B cell (primary cell): ENCODE measurements around the gene S100A9. TPM values are rescaled to one million over a fixed set of nuclear protein-coding genes. Genes with fewer than 3 reads are reported as not detected.

Experiments
- ATAC-seq: fragments of 200-7000 bp; cut with Tn5 transposase; one replicate; pipeline ENCODE4 v1.10.0; 2021; ENCODE audit warnings: low read depth, mild to moderate bottlenecking, moderate number of reproducible peaks, moderate library complexity
- CTCF ChIA-PET: fragments of 350-600 bp; sonication (Branson Sonifier 250); formaldehyde crosslinking; loops from one replicate; lab custom pipeline; 2021; ENCODE audit warnings: antibody characterized with exemption, inconsistent platforms; lab: Charles Lee
- POLR2A ChIA-PET: fragments of 350-600 bp; sonication (Branson Sonifier 250); formaldehyde crosslinking; loops from one replicate; lab custom pipeline; 2021; ENCODE audit warnings: antibody characterized with exemption; lab: Charles Lee
- DNase-seq: peaks from one replicate; pipeline ENCODE4 v3.0.0; 2013
- H2AFZ ChIP-seq: 2 replicates; pipeline ENCODE4 v1.6.1; 2012; ENCODE audit warnings: mild to moderate bottlenecking, low read depth, low read length; ENCODE audit not compliant: insufficient read depth, poor library complexity, severe bottlenecking
- H3K27ac ChIP-seq, 2 donors: 1 replicate in 1 of 2; 2 replicates in 1 of 2; pipeline ENCODE4 v1.5.1; 2012 to 2013; ENCODE audit warnings: low read length in 2 of 2, mild to moderate bottlenecking in 2 of 2, moderate library complexity in 1 of 2
- H3K27me3 ChIP-seq, 4 experiments: fragments of 200-600 bp in 1 of 4; sonication (generic) in 1 of 4; replicated peaks in 1 of 4; 1 replicate in 2 of 4; 2 replicates in 2 of 4; pipeline versions ENCODE4 v1.6.1 to v1.7.0; 2013 to 2016; ENCODE audit warnings: low read length in 3 of 4, mild to moderate bottlenecking in 2 of 4, mixed read lengths in 1 of 4, moderate library complexity in 1 of 4; ENCODE audit not compliant: insufficient read depth in 4 of 4, control insufficient read depth in 3 of 4; ENCODE audit errors: control extremely low read depth in 1 of 4
- H3K36me3 ChIP-seq, 2 experiments: replicated peaks in 1 of 2; 1 replicate in 1 of 2; 2 replicates in 1 of 2; pipeline versions ENCODE4 v1.6.1 to v1.7.1; 2013; ENCODE audit warnings: low read length in 1 of 2; ENCODE audit not compliant: insufficient read depth in 2 of 2, control insufficient read depth in 1 of 2; ENCODE audit errors: control extremely low read depth in 1 of 2, extremely low read depth in 1 of 2
- H3K4me1 ChIP-seq, 2 donors: fragments of 200-600 bp in 1 of 2; sonication (generic) in 1 of 2; 1 replicate in 1 of 2; 2 replicates in 1 of 2; pipeline versions ENCODE4 v1.5.1 to v1.6.1; 2013 to 2017; ENCODE audit warnings: low read length in 2 of 2; ENCODE audit not compliant: control insufficient read depth in 2 of 2, insufficient read depth in 2 of 2
- H3K4me2 ChIP-seq: replicated peaks from 2 replicates; pipeline ENCODE3; 2012; ENCODE audit warnings: mild to moderate bottlenecking, low read depth, low read length; ENCODE audit not compliant: poor library complexity, severe bottlenecking
- H3K4me3 ChIP-seq, 5 experiments: fragments of 200-600 bp in 1 of 5; sonication (generic) in 1 of 5; 1 replicate in 3 of 5; 2 replicates in 2 of 5; pipeline versions ENCODE4 v1.5.1 to v1.7.0; 2011 to 2016; ENCODE audit warnings: low read length in 4 of 5, mild to moderate bottlenecking in 4 of 5, low read depth in 2 of 5, control low read depth in 1 of 5, moderate library complexity in 1 of 5; ENCODE audit not compliant: insufficient read depth in 1 of 5; ENCODE audit errors: control extremely low read depth in 1 of 5, extremely low read depth in 1 of 5
- H3K79me2 ChIP-seq: fragments of 200-600 bp; sonication (generic); one replicate; pipeline ENCODE4 v1.6.0; 2016; ENCODE audit warnings: low read length; ENCODE audit not compliant: control insufficient read depth, insufficient read depth
- H3K9ac ChIP-seq: fragments of 200-600 bp; sonication (generic); 2 replicates; pipeline ENCODE4 v1.6.1; 2017; ENCODE audit warnings: mild to moderate bottlenecking, low read length, moderate library complexity
- H3K9me3 ChIP-seq, 3 donors: one replicate each; pipeline versions ENCODE4 v1.6.1 to v1.7.1; 2013; ENCODE audit warnings: low read length in 2 of 3; ENCODE audit not compliant: control insufficient read depth in 2 of 3, insufficient read depth in 1 of 3; ENCODE audit errors: control extremely low read depth in 1 of 3
- H4K20me1 ChIP-seq: 2 replicates; pipeline ENCODE4 v1.6.0; 2012; ENCODE audit warnings: mild to moderate bottlenecking, low read length; ENCODE audit not compliant: insufficient read depth, control insufficient read depth, poor library complexity, severe bottlenecking
- H3K27ac Mint-ChIP-seq: one replicate; pipeline ENCODE4 v1.8.0; 2021; ENCODE audit warnings: mixed read lengths
- H3K27me3 Mint-ChIP-seq: one replicate; pipeline ENCODE4 v1.8.0; 2021; ENCODE audit warnings: mixed read lengths
- H3K4me1 Mint-ChIP-seq: one replicate; pipeline ENCODE4 v1.8.0; 2021; ENCODE audit warnings: mixed read lengths
- H3K4me3 Mint-ChIP-seq: one replicate; pipeline ENCODE4 v1.8.0; 2021; ENCODE audit warnings: mixed read lengths
- H3K9me3 Mint-ChIP-seq: one replicate; pipeline ENCODE4 v1.8.0; 2022; ENCODE audit warnings: mixed read lengths; ENCODE audit not compliant: insufficient read depth
- EZH2 ChIP-seq: IDR thresholded peaks from 2 replicates; pipeline ENCODE4 v1.6.1; 2012; ENCODE audit warnings: borderline replicate concordance, low read depth, mild to moderate bottlenecking, moderate library complexity, low read length; ENCODE audit not compliant: insufficient read depth, poor library complexity, severe bottlenecking
- WGBS: methylation state at CpG from one replicate; pipeline ENCODE4 v1.1.5; 2013; ENCODE audit warnings: missing lambda C conversion rate; ENCODE audit not compliant: insufficient coverage; 5-methylcytosine and 5-hydroxymethylcytosine counted together
- intact Hi-C: fragments of 100-400 bp; cut with micrococcal nuclease; formaldehyde crosslinking; loops from one replicate; pipeline ENCODE4 v1.10.0; 2022
- polyA plus RNA-seq: library from polyadenylated mRNA; depleted of rRNA; stranded (reverse); fragments of >200 nt; gene quantifications from 2 replicates; pipeline ENCODE4 v1.2.3, GENCODE V29; 2012
- total RNA-seq, 2 donors: library from RNA; stranded (reverse); fragments of 120-200 nt in 1 of 2; gene quantifications; 1 replicate in 1 of 2; 2 replicates in 1 of 2; pipeline versions ENCODE4 v1.2.3 to v1.2.4, GENCODE V29; 2013 to 2022
- TF ChIP-seq, protein P1 (sequence below): fragments of 200-600 bp; IDR thresholded peaks from one replicate; pipeline ENCODE4 v1.8.0; 2022; ENCODE audit warnings: antibody characterized with exemption, mild to moderate bottlenecking

The S100A9 gene
- total and polyA plus RNA-seq, 2 donors (not counting 1 experiment from before 2014, with no cell fraction given), result 4.2 to 66.6 TPM

DNA sequence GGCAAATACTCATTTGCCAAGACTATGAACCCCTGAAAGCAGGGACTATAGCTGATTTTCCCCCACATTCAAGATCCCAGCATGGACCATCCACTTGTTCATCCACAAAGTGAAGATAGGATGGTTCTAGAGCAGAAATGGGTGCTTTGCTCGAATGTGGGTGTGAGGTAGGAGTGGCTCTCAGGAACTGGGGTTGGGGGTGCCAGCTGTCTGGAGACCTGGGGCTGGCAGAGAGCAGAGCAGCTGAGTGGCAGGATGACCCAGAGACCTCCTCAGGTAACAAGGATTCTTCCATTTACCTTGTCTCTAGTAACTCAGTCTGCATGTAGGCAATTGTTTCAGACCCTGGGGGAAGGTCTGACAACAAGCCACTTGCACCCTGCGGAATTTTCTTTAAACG is 6.0 kb downstream of the S100A9 start:
- TF ChIP-seq, protein P1, sequence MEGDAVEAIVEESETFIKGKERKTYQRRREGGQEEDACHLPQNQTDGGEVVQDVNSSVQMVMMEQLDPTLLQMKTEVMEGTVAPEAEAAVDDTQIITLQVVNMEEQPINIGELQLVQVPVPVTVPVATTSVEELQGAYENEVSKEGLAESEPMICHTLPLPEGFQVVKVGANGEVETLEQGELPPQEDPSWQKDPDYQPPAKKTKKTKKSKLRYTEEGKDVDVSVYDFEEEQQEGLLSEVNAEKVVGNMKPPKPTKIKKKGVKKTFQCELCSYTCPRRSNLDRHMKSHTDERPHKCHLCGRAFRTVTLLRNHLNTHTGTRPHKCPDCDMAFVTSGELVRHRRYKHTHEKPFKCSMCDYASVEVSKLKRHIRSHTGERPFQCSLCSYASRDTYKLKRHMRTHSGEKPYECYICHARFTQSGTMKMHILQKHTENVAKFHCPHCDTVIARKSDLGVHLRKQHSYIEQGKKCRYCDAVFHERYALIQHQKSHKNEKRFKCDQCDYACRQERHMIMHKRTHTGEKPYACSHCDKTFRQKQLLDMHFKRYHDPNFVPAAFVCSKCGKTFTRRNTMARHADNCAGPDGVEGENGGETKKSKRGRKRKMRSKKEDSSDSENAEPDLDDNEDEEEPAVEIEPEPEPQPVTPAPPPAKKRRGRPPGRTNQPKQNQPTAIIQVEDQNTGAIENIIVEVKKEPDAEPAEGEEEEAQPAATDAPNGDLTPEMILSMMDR, result no peak
- TF ChIP-seq EZH2, result no peak
- ChIA-PET POLR2A (no interaction called here), CTCF (interaction anchor here (1.3 to 1.5 kb wide), 3 partner anchors 11 to 132 kb away, joined by 3 to 4 read pairs (median 3); partner anchors contain the start of gene PGLYRP4)
- Histone ChIP-seq H3K4me3 (no peak overlapping the region), H3K36me3 (no peaks in the 10 kb centered on the region), H3K4me2 (no peak overlapping the region), H3K27me3 (peaks cover 0 to 15% (median 0%) of the 10 kb centered on the region in 4 experiments), H3K9me3 (no peaks in the 10 kb centered on the region), H3K4me1 (no peaks in the 10 kb centered on the region), H3K79me2 (no peaks in the 10 kb centered on the region), H2AFZ (no peak overlapping the region), H4K20me1 (no peaks in the 10 kb centered on the region), H3K27ac (no peak overlapping the region), H3K9ac (no peak overlapping the region)
- intact Hi-C loops, result no loop called here
- no peak overlapping the region for H3K27ac Mint-ChIP-seq
- H3K27me3 Mint-ChIP-seq, result peaks cover 55% of the 10 kb centered on the region
- H3K4me3 Mint-ChIP-seq, result no peak overlapping the region
- ATAC-seq (no peak), DNase-seq (no peak)
- H3K4me1 Mint-ChIP-seq, result no peaks in the 10 kb centered on the region
- WGBS, result 60% methylated on average over 1 of the region's 3 CpGs
- no peaks in the 10 kb centered on the region for H3K9me3 Mint-ChIP-seq

DNA sequence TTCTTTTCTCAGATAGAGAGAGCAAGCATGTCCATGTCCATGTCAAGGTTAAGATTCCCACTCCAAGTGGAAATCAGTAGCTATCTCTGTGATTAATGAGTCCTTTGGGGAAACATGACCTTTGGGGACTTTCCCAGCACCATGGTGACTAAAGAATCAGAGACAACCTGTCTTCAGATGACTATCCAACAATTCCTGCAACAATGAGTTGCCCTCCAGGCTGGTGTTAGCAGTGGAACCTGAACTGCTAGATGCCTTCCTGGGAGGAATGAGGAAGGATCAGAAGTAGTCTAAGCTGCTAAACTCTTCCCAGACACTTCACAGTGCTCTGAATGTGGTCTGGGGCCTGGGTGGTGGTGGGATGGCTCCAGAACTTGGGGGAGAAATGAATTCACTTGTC is 6.5 kb downstream of the S100A9 start:
- no peak overlapping the region for H3K4me3 Mint-ChIP-seq
- intact Hi-C loops, result no loop called here
- no peak overlapping the region for H3K4me2 ChIP-seq
- H3K4me1 ChIP-seq, result no peaks in the 10 kb centered on the region
- H3K79me2 ChIP-seq, result no peaks in the 10 kb centered on the region
- POLR2A ChIA-PET, result no interaction called here
- H3K4me3 ChIP-seq, result no peak overlapping the region
- H4K20me1 ChIP-seq, result no peaks in the 10 kb centered on the region
- no peak for DNase-seq
- CTCF ChIA-PET, result interaction anchor here (0.9 to 1.5 kb wide), 3 partner anchors 12 to 15 kb away, joined by 3 to 4 read pairs (median 3); partner anchors contain the start of gene PGLYRP4
- no peaks in the 10 kb centered on the region for H3K4me1 Mint-ChIP-seq
- H3K9me3 Mint-ChIP-seq, result no peaks in the 10 kb centered on the region
- H3K27ac ChIP-seq, result no peak overlapping the region
- ATAC-seq, result no peak
- no peak overlapping the region for H3K9ac ChIP-seq
- peaks cover 54% of the 10 kb centered on the region for H3K27me3 Mint-ChIP-seq
- H3K27ac Mint-ChIP-seq, result no peak overlapping the region
- H3K9me3 ChIP-seq, result no peaks in the 10 kb centered on the region
- H3K36me3 ChIP-seq, result no peaks in the 10 kb centered on the region
- TF ChIP-seq EZH2, result no peak
- TF ChIP-seq, protein P1, result no peak
- H3K27me3 ChIP-seq, result peaks cover 0 to 15% (median 0%) of the 10 kb centered on the region in 4 experiments
- no peak overlapping the region for H2AFZ ChIP-seq
